NCI-H1417 treated with DMSO at 0.1 percent for 48 hours (cell line): Measurements from ENCODE around the gene TFAP2C.
"Not testable (repeated sequence)": the region's sequence is repeated elsewhere in the genome, so short reads cannot be mapped to it uniquely, and the experiment has no call there.

Experiments used
- DNase-seq: peaks from one replicate; lab custom pipeline; 2025; lab: John Stamatoyannopoulos, UW

Gene TFAP2C

GRCh38 chr20:56616716-56617115 is 12.4 kb upstream of the TFAP2C start:
- no peak for DNase-seq

DNA sequence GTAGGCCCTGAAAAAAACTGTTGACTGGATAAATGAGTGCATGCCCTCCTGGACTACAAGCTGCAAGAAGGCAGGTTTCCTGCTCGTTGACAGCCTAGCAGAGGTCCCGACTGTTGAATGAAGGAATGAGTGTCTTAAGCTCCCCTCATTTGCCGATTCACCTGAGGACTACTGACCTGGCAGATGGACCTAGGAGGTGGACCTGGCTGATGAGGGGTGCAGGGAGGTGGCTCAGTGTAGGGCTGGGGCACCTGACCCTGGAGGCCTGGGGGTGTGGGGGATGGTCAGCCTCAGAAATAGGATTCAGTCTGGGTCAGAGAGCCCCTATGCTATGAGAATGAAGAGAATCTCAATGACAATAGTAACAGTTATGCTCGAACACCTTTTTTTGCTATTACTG is 11.6 kb upstream of the TFAP2C start:
- no peak for DNase-seq

GRCh38 chr20:56621730-56622129 is 7.4 kb upstream of the TFAP2C start:
- DNase-seq = no peak

DNA sequence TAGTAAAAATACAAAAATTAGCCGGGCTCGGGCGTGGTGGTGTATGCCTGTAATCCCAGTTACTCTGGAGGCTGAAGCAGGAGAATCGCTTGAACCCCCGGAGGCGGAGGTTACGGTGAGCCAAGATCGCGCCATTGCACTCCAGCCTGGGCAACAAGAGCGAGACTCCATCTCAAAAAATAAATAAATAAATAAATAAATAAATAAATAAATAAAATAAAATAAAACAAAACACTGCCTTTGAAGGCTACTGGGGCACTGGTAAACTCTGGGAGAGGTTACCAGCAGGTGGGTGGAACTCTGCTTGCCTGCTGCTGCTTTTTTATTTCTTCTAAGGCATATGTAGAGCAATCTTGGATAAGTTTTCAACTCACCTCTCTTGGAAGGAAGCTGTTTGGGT is 5.2 kb upstream of the TFAP2C start:
- not testable (repeated sequence) for DNase-seq

DNA sequence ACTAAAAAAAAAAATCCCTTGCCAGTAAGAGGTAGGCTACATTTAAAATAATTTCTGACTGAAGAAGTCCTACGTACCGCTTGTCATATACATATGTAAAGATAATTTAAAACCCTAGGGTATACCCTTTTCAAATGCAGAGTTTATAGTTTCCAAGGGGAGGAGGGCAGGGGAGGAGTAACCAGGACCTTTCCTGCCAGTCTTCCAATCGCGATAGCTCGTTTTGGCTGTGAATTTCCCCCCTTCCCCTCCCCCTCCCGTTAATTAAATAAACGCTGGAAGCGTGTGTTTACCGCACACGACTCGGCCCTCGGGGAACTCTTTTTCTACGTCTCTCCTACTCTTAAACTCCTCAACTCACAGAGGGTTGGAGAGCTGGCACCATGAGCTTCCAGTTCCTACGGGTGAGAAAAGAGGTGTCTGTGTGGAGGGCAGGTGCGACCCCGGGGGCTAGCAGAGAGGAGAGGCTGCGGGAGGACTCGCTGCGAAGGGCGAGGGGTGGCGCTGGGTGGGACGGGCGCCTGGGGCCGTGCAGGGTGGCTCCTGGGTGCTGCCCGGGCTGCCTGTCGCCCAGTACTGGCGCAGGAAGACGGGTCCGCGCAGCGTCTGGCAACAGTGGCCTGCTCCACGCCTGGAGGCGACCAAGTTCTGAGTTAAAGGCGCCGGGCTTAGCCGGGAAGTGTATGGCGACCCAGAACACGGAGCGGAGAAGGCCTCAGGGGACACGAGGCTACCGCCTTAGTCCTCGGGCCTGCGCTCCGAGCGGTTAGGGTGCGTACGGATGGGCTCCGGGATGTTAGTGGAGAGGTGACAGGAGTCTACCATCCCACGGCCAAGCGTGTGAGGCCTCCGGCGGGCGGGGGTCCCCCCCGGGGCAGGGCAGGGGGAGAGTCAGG is 4.1 kb upstream of the TFAP2C start:
- DNase-seq = no peak

- no peak for DNase-seq
Measured at GRCh38 chr20:56625837-56626236, 3.3 kb upstream of the TFAP2C start.

DNA sequence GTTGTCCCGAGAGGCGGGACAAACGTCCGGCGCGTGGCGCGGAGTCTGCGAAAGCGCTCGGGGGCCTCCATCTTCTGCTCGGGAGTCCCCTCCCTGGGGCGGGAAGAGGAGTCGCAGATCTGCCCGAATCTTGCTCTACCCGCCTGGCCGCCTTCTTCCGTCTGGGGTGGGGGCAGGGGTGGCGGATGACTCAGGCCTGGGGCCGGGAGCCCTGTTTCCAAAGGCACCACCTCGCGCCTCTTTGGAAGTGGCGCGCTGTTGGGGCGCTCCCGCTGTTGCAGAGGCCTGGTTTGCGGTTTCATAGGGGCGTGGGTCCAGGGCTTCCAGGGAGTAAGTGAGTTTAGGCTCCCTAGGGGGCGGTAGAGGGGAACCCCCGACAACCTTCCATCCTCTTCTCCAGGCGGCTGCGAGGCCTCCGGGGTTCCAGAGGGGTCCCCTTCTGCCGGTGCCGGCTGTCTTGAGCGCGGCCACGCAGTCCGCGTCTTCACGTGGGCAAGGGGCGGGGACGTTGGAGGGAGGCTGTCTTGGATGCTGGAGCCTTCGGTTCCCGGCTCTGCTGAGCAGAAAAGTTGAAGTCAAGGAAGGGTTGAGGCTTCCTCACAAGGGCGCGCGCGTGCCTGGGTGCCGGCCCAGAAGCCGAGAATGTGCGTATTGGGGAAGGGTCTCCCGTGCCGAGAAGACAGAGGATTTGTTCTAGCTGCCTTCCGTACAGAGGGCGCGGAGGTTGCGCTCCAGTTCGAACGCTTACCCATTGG is 2.6 kb upstream of the TFAP2C start:
- no peak for DNase-seq

- no peak for DNase-seq
Measured at GRCh38 chr20:56627122-56628014, 1.7 kb upstream of the TFAP2C start.

- DNase-seq = no peak
Measured at GRCh38 chr20:56628015-56628872, 862 bp upstream of the TFAP2C start.

DNA sequence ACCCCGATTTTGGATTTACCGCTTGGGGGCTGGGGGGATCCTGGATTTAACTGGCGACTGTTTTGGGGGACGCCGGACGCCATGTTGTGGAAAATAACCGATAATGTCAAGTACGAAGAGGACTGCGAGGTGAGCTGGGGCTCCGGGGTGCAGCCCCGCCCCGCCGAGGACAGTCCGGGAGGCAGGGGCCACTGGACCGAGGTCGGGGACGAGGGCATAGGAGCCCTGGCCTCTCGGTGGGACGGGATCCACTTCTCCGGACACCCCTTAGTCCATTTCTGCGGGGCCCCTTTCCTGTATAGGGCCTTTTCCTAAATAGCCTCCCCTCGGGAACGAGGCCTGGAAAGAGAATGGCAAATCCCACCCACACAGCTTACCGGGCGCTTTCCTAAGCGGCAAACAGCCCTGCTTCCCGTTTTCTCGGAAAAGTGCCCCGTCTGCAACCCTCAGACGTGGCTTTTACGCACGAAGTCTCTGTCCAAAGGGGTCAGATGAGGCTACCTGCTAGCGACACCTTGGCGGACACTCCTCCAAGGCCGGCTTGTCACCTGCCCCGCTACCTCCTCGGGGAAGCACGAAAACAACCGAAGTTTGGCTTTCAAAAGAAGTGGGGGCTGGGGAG is 469 bp downstream of the TFAP2C start:
- DNase-seq = no peak

GRCh38 chr20:56630086-56630493 is 984 bp downstream of the TFAP2C start:
- DNase-seq = no peak

DNA sequence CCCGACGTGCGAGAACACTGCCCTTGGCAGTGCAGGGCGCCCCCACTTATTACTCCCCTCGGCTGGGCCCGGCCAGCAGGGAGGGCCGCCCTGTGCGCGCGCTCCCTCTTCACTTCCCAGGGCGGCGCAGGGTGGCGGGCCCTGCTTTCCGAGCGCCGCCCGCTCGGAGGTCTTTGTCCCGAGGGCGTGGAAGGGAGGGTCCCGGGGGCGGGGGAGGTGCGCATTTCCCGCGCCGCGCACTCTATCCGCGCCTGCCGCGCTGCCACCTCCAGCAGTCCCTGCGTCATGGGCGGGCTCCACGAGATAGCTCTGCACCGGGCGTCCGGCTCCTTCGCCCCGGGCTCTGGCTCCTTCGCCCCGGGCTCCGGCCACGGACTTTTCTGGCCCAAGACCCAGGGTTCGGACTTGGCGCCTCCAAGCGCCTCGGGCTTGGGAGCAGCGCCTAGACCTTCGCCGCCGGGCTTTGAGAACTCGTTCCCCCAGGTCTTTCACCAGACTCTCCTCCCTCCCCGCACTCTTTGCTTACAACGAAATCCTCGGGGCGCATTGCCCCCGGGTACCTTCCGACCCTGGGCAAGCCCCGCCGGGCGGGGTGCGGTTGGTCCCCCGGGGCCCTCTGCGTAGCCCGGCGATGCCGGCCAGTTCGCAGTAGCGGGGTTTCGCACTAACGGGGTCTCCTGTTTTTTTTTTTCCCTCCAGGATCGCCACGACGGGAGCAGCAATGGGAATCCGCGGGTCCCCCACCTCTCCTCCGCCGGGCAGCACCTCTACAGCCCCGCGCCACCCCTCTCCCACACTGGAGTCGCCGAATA is 1.6 kb downstream of the TFAP2C start:
- DNase-seq = no peak

GRCh38 chr20:56631318-56631989 is 2.3 kb downstream of the TFAP2C start:
- DNase-seq = no peak

GRCh38 chr20:56631990-56632327 is 2.9 kb downstream of the TFAP2C start:
- DNase-seq = no peak

DNA sequence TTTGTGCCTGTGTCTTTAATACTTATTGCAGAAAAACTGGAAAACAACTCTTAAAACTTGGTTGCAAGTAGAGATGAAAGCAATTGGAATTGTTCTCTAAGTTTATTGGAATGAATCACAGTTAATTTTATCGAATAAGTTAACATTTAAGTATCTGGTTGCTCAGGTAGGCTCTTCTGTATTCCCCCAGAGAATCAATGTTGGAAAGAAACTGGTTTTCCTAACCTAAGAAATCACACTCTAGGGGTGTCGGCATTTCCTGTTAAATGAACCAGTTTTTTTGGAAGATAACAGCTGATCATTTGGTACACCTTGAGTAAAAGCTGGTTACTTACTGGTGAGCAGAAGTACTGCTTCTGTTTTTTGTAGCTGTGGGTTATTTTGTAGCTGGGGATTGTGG is 5.2 kb downstream of the TFAP2C start:
- DNase-seq = no peak

DNA sequence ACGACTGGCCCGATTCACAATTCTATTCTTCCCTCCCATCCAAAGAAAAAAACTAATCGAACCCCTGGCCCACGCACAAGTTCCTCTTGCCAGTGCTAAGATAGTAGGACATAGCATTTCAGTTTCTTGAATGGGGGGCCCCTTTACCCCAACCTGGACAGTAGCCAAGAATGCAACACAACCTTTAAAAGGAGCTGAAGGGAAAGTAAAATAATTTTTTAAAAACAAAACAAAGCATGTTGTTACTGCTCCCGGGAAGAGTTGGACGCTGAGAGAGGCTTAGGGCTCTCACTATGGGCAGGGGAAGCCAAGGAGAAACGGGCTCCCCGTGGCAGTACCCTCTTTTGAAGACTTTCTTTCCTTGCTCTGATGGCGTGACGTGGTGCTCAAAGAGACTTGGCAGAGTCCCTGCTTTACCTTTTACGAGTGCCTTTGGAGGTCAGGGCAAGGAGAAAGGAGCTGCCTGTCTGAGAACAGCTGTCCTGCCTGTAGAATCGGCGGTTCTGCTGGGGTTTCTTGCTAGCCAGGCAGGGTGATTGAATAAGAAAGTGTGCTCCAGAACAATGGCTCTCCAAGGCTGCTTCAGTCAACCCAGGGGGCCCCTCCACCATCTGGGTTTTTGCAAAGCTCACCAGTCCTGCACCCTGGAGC is 5.8 kb downstream of the TFAP2C start:
- DNase-seq = no peak

DNA sequence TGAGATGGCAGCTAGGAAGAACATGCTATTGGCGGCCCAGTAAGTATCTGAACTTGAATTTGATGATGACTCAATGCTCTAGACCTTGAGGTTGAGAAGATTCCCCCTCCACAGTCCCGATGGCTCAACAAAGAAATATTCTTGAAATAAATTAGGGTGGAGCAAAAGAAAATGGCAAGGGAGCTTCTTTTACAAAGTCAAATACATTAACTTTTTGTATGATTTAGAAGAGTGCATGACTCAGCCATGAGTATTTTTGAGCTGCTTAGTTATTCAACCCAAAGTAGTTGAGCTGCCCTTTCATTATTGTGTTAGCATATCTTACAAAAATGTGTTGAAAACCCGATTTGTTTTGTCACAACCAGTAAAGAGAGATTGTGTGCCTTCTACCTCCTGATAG is 7.6 kb downstream of the TFAP2C start:
- DNase-seq = no peak

DNA sequence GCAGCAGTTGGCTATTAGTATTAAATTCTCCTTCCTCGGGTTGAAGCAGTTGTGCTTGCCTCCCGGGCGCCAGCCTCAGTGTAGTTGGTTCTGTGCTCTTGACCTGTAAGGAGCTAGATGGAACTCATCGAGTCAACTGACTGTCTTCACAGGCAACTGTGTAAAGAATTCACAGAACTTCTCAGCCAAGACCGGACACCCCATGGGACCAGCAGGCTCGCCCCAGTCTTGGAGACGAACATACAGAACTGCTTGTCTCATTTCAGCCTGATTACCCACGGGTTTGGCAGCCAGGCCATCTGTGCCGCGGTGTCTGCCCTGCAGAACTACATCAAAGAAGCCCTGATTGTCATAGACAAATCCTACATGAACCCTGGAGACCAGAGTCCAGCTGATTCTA is 8.5 kb downstream of the TFAP2C start:
- no peak for DNase-seq

- no peak for DNase-seq
Measured at GRCh38 chr20:56646599-56646998, 17.5 kb downstream of the TFAP2C start.
